ENCODE results near the gene HCRTR2.

DNA sequence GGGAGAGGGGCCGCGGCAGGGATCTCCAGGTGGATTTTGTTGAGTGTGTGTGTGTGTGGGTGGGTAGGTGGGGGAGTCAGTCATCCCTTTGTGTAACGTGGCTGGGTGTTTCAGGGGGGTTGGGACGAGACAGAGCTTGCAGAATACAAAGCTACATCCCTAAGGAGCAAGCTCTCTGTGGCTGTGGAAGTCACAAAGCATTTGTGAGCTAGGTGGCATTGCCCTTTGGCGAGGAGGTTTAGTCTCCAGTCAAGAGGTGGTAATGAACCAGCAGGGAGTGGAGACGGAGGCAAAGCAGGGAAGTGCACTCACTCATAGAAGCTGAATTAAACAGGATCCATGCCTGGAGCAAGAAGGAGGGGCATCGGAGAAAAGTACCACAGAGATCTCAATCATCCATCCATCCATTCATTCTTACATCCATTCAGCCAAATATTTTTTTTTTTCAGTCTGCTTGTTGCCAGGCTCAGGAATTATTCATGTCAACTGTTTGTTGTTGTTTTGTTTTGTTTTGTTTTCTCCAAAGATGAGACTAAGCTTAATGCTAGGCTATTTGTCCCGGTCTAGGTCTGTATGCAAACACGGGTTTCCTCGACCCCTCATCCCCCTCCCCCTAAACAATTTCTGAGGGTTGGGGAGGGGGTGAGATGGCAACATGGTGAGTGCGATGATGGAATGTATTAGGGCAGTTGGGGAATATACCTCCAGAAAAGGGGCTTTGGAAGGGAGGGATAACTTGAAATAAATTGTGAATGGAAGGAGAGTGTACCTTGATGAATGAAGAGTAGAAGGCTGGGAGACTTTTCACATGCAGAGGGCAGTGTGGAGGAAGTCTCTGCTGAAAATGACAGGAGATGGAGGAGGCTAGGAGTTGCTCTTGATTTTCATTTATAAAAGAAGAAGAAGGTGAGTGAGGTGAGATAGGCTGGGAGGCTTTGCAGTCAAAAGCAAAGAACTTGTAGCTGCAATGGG, 1.0 kb downstream of the HCRTR2 start:
- TF ChIP-seq, protein P1, sequence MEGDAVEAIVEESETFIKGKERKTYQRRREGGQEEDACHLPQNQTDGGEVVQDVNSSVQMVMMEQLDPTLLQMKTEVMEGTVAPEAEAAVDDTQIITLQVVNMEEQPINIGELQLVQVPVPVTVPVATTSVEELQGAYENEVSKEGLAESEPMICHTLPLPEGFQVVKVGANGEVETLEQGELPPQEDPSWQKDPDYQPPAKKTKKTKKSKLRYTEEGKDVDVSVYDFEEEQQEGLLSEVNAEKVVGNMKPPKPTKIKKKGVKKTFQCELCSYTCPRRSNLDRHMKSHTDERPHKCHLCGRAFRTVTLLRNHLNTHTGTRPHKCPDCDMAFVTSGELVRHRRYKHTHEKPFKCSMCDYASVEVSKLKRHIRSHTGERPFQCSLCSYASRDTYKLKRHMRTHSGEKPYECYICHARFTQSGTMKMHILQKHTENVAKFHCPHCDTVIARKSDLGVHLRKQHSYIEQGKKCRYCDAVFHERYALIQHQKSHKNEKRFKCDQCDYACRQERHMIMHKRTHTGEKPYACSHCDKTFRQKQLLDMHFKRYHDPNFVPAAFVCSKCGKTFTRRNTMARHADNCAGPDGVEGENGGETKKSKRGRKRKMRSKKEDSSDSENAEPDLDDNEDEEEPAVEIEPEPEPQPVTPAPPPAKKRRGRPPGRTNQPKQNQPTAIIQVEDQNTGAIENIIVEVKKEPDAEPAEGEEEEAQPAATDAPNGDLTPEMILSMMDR (IDR thresholded peaks at IDR 0.05): no peak
- TF ChIP-seq POLR2A (IDR thresholded peaks at IDR 0.05): no peak
